Esophagus muscularis mucosa (tissue), 4 donors: Measurements from ENCODE around the gene KIF22.

Experiments used
- EP300 ChIP-seq: sonication (generic); formaldehyde crosslinking; IDR thresholded peaks from one replicate; pipeline ENCODE4 v1.6.1; 2017; ENCODE audit warnings: antibody characterized with exemption
- POLR2A ChIP-seq: fragments of 450-650 bp; IDR thresholded peaks from one replicate; pipeline ENCODE4 v1.6.1; 2017; ENCODE audit warnings: antibody characterized with exemption, moderate library complexity, mild to moderate bottlenecking, low read depth
- POLR2AphosphoS5 ChIP-seq, 2 donors: sonication (generic); formaldehyde crosslinking; IDR thresholded peaks; one replicate each; pipeline ENCODE4 v1.6.1; 2017; ENCODE audit warnings: antibody characterized with exemption in 2 of 2
- TF ChIP-seq, protein P1 (sequence below), 3 experiments: fragments of 200-600 bp in 2 of 3; fragments of 450-650 bp in 1 of 3; sonication (generic) in 2 of 3; IDR thresholded peaks; one replicate each; pipeline ENCODE4 v1.5.1; 2017 to 2019; ENCODE audit warnings: antibody characterized with exemption in 3 of 3, mild to moderate bottlenecking in 2 of 3, moderate library complexity in 1 of 3

DNA sequence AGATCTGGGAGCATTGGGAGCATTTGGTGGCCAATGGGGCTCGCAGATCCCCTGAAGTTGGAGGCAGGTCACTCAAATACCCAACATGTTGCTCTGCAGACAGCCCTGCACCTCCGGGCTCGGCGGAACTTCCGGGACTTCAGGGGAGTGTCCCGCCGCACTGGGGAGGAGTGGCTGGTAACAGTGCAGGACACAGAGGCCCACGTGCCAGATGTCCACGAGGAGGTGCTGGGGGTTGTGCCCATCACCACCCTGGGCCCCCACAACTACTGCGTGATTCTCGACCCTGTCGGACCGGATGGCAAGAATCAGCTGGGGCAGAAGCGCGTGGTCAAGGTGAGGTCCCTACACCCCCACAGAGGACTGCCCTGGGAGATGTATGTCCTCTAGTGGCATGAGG, 46.1 kb downstream of the KIF22 start:
- TF ChIP-seq, protein P1, sequence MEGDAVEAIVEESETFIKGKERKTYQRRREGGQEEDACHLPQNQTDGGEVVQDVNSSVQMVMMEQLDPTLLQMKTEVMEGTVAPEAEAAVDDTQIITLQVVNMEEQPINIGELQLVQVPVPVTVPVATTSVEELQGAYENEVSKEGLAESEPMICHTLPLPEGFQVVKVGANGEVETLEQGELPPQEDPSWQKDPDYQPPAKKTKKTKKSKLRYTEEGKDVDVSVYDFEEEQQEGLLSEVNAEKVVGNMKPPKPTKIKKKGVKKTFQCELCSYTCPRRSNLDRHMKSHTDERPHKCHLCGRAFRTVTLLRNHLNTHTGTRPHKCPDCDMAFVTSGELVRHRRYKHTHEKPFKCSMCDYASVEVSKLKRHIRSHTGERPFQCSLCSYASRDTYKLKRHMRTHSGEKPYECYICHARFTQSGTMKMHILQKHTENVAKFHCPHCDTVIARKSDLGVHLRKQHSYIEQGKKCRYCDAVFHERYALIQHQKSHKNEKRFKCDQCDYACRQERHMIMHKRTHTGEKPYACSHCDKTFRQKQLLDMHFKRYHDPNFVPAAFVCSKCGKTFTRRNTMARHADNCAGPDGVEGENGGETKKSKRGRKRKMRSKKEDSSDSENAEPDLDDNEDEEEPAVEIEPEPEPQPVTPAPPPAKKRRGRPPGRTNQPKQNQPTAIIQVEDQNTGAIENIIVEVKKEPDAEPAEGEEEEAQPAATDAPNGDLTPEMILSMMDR (IDR thresholded peaks at IDR 0.05), result no peak
- TF ChIP-seq POLR2AphosphoS5 (IDR thresholded peaks at IDR 0.05) (no peak), POLR2A (no peak), EP300 (no peak)
